Gastrocnemius medialis (tissue), 4 donors: ENCODE measurements around the gene SMARCB1.

Source experiments
- POLR2A ChIP-seq, 2 donors: fragments of 450-650 bp; IDR thresholded peaks; one replicate each; pipeline ENCODE4 v1.6.1; 2017; ENCODE audit warnings: antibody characterized with exemption in 2 of 2, mild to moderate bottlenecking in 2 of 2, moderate library complexity in 2 of 2
- TF ChIP-seq, protein P1 (sequence below), 5 experiments: fragments of 450-650 bp in 3 of 5; fragments of 200-600 bp in 2 of 5; sonication (generic) in 2 of 5; IDR thresholded peaks in 4 of 5; conservative IDR thresholded peaks in 1 of 5; 1 replicate in 4 of 5; 2 replicates in 1 of 5; pipeline ENCODE4 v1.5.1; 2016 to 2019; ENCODE audit warnings: antibody characterized with exemption in 5 of 5, mild to moderate bottlenecking in 3 of 5, moderate library complexity in 3 of 5

DNA sequence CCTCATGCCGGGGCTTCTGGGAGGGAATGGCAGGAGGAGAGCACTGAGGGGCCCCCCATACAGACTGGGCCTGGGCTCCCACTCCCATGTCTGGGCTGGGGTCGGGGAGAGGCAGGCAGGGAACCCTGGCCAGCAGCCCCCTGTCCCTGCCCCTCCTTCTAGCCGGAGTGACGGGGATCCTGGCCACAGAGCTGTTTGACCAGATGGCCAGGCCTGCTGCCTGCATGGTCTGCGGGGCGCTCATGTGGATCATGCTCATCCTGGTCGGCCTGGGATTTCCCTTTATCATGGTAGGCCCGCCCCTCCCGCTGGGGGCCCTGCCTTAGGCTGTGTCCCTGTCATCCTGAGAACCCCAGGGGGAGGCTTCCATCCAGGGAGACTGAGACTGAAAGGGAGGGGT lies 97.4 kb downstream of the SMARCB1 start:
- TF ChIP-seq, protein P1, sequence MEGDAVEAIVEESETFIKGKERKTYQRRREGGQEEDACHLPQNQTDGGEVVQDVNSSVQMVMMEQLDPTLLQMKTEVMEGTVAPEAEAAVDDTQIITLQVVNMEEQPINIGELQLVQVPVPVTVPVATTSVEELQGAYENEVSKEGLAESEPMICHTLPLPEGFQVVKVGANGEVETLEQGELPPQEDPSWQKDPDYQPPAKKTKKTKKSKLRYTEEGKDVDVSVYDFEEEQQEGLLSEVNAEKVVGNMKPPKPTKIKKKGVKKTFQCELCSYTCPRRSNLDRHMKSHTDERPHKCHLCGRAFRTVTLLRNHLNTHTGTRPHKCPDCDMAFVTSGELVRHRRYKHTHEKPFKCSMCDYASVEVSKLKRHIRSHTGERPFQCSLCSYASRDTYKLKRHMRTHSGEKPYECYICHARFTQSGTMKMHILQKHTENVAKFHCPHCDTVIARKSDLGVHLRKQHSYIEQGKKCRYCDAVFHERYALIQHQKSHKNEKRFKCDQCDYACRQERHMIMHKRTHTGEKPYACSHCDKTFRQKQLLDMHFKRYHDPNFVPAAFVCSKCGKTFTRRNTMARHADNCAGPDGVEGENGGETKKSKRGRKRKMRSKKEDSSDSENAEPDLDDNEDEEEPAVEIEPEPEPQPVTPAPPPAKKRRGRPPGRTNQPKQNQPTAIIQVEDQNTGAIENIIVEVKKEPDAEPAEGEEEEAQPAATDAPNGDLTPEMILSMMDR (IDR thresholded peaks at IDR 0.05 in 4 of 5, conservative IDR thresholded peaks at IDR 0.05 in 1 of 5): no peak
- no peak for TF ChIP-seq POLR2A (IDR thresholded peaks at IDR 0.05)
